Fibroblast of lung (primary cell): ENCODE results near the gene TCF4. TPM values are rescaled to one million over a fixed set of nuclear protein-coding genes. Genes with fewer than 3 reads are reported as not detected.

Experiments used
- DNase-seq, 2 donors: peaks; one replicate each; pipeline versions ENCODE4 v3.0.0 to v3.0.0-alpha.2; 2010; ENCODE audit warnings: low read depth in 2 of 2
- H2AFZ ChIP-seq: 2 replicates; pipeline ENCODE4 v1.5.1; 2012; ENCODE audit warnings: low read length, control low read depth, inconsistent platforms
- H3K27ac ChIP-seq: 2 replicates; pipeline ENCODE4 v1.5.1; 2011; ENCODE audit warnings: low read length, control low read depth; ENCODE audit not compliant: insufficient read depth
- H3K27me3 ChIP-seq: 2 replicates; pipeline ENCODE4 v1.5.1; 2011; ENCODE audit warnings: mild to moderate bottlenecking, low read length; ENCODE audit not compliant: control insufficient read depth, insufficient read depth
- H3K36me3 ChIP-seq: 2 replicates; pipeline ENCODE4 v1.5.1; 2011; ENCODE audit warnings: low read length; ENCODE audit not compliant: control insufficient read depth, insufficient read depth
- H3K4me1 ChIP-seq: 2 replicates; pipeline ENCODE4 v1.5.1; 2011; ENCODE audit warnings: low read length; ENCODE audit not compliant: control insufficient read depth, insufficient read depth; ENCODE audit errors: extremely low read depth
- H3K4me2 ChIP-seq: 2 replicates; pipeline ENCODE4 v1.5.1; 2011; ENCODE audit warnings: low read length, control low read depth; ENCODE audit not compliant: insufficient read depth; ENCODE audit errors: extremely low read depth
- H3K4me3 ChIP-seq, 4 experiments: fragments of 200-600 bp in 1 of 4; sonication (generic) in 1 of 4; replicated peaks in 1 of 4; 2 replicates each; pipeline ENCODE4 v1.5.1; 2011 to 2016; ENCODE audit warnings: low read length in 4 of 4, low read depth in 3 of 4, mild to moderate bottlenecking in 3 of 4, control low read depth in 2 of 4, inconsistent platforms in 1 of 4, mixed read lengths in 1 of 4; ENCODE audit not compliant: insufficient read depth in 1 of 4; ENCODE audit errors: control extremely low read depth in 1 of 4
- H3K79me2 ChIP-seq: 2 replicates; pipeline ENCODE4 v1.5.1; 2012; ENCODE audit warnings: mild to moderate bottlenecking, low read length, inconsistent platforms; ENCODE audit not compliant: control insufficient read depth, insufficient read depth
- H3K9ac ChIP-seq: 2 replicates; pipeline ENCODE4 v1.5.1; 2011; ENCODE audit warnings: mild to moderate bottlenecking, low read length, control low read depth; ENCODE audit not compliant: insufficient read depth
- H3K9me3 ChIP-seq: 2 replicates; pipeline ENCODE4 v1.5.1; 2012; ENCODE audit warnings: low read depth, low read length; ENCODE audit not compliant: control insufficient read depth, insufficient read depth
- H4K20me1 ChIP-seq: 2 replicates; pipeline ENCODE4 v1.5.1; 2011; ENCODE audit warnings: low read length; ENCODE audit not compliant: control insufficient read depth, insufficient read depth; ENCODE audit errors: extremely low read depth
- CTCF ChIP-seq, 2 donors: IDR thresholded peaks in 1 of 2; conservative IDR thresholded peaks in 1 of 2; 1 replicate in 1 of 2; 2 replicates in 1 of 2; pipeline ENCODE4 v1.5.1; 2011 to 2012; ENCODE audit warnings: low read length in 2 of 2, control low read depth in 1 of 2, inconsistent platforms in 1 of 2, low read depth in 1 of 2, mild to moderate bottlenecking in 1 of 2
- EZH2 ChIP-seq: IDR thresholded peaks from 2 replicates; pipeline ENCODE4 v1.5.1; 2012; ENCODE audit warnings: low read length, control low read depth, mild to moderate bottlenecking; ENCODE audit errors: missing control alignments
- polyA plus RNA-seq, 2 donors: library from polyadenylated mRNA; depleted of rRNA in 1 of 2; stranded (reverse) in 1 of 2; unstranded in 1 of 2; fragments of >200 nt; gene quantifications; 2 replicates each; pipeline ENCODE4 v1.2.1, GENCODE V29; 2011 to 2012; ENCODE audit warnings: missing spikeins in 1 of 2
- total RNA-seq: library from RNA; depleted of rRNA; stranded (reverse); fragments of >200 nt; gene quantifications from 2 replicates; pipeline ENCODE4 v1.2.1, GENCODE V29; 2014

TCF4 gene
- total and polyA plus RNA-seq, 2 donors (not counting 1 experiment from before 2014, with no cell fraction given): 48.9 to 57.6 TPM

DNA sequence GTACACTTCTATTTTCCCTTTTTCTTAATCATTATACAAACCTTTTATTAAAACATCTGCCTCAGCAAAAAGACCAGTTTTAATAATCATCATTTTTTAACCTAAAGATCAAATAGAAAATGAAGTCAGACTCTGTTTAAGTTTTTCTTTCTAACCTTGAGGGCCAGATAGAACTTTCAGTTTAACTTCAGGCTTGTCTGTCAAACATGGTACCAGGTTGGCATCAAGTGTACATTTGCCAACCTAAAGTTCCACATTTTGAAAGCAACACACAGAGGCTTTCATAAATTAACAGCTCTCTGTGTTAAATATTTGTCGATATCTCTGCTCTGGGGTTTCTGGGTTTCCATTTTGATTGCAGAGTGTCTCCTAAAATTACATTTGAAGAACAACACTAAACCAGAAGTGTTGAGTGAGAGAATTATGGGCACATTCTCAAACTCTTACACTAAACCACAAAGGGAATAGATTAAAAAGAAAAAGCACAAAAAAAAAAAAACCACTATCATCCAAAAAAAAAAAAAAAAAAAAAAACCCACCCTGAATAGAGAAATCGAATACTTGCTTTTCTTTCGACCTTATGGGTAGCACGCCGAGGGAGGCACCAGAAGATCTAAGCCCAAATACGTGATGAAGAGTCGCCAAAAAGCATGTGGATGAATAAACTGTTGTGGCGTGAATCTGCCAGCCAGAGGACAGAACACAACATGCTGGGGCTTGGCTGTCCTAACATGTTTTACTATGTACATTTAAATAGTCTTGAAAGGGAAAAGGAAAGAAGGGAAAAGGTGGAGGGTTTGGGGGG, 166.2 kb downstream of the TCF4 start:
- TF ChIP-seq CTCF (conservative IDR thresholded peaks at IDR 0.05 in 1 of 2, IDR thresholded peaks at IDR 0.05 in 1 of 2; ENCODE audit: low read depth in 1 of 2, low read length in 2 of 2): no peak
- no peak for TF ChIP-seq EZH2
- H3K27ac ChIP-seq: peak overlapping the region; percentile 67
- H3K79me2 ChIP-seq: peaks cover 19% of the 10 kb centered on the region
- peak overlapping the region; percentile 55 for H2AFZ ChIP-seq
- H3K9ac ChIP-seq: peak overlapping the region; percentile 36
- no peaks in the 10 kb centered on the region for H3K9me3 ChIP-seq
- no peaks in the 10 kb centered on the region for H4K20me1 ChIP-seq
- peak overlapping the region; percentile 99 for H3K4me2 ChIP-seq
- H3K4me1 ChIP-seq: peaks cover 4% of the 10 kb centered on the region
- peak; percentile 63 to 74 for DNase-seq
- H3K27me3 ChIP-seq: no peaks in the 10 kb centered on the region
- H3K4me3 ChIP-seq: peak overlapping the region; percentile 49 to 66 (median 54)
- no peaks in the 10 kb centered on the region for H3K36me3 ChIP-seq

DNA sequence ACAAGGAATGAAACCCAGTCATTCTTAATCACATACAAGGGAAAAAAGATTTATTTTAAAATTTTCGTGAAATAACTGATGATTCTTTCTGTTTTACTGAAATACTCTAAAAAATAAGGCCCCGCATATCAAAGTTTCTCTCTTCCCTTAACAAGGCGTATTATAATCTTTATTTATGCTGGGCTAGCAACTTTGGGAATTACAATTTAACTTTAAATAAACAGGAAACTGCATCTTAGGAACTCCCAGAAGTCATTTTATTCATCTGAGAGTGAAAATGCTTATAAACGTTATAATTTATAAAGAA, 166.7 kb downstream of the TCF4 start:
- DNase-seq: peak in 1 of 2 donors; percentile 40
- H2AFZ ChIP-seq: no peak overlapping the region

More for the DNA sequence above, 166.7 kb downstream of the TCF4 start:
- no peaks in the 10 kb centered on the region for H3K27me3 ChIP-seq
- no peaks in the 10 kb centered on the region for H3K9me3 ChIP-seq
- H3K27ac ChIP-seq: peak overlapping the region; percentile 67
- H3K36me3 ChIP-seq: no peaks in the 10 kb centered on the region
- peak overlapping the region in 3 of 4 experiments; percentile 54 to 66 (median 54) for H3K4me3 ChIP-seq
- H3K79me2 ChIP-seq: peaks cover 19% of the 10 kb centered on the region
- H4K20me1 ChIP-seq: no peaks in the 10 kb centered on the region
- peaks cover 4% of the 10 kb centered on the region for H3K4me1 ChIP-seq
- TF ChIP-seq CTCF (conservative IDR thresholded peaks at IDR 0.05 in 1 of 2, IDR thresholded peaks at IDR 0.05 in 1 of 2; ENCODE audit: low read depth in 1 of 2, low read length in 2 of 2) (no peak), EZH2 (no peak)
- no peak overlapping the region for H3K9ac ChIP-seq
- peak overlapping the region; percentile 83 for H3K4me2 ChIP-seq
